Psoas muscle (tissue), 8 donors: Measurements from ENCODE around the gene MICOS13. TPM values are rescaled to one million over a fixed set of nuclear protein-coding genes. Genes with fewer than 3 reads are reported as not detected.

Source experiments
- ATAC-seq, 4 donors: fragments of 200-7000 bp; cut with Tn5 transposase; one replicate each; pipeline ENCODE4 v1.9.1; 2020; ENCODE audit warnings: moderate library complexity in 3 of 4, mild to moderate bottlenecking in 2 of 4
- DNase-seq, 2 donors: peaks; one replicate each; pipeline ENCODE4 v3.0.0-alpha.2; 2020
- H3K27ac ChIP-seq: fragments of 200-600 bp; one replicate; pipeline ENCODE4 v1.8.0; 2022
- H3K27me3 ChIP-seq, 3 donors: fragments of 200-600 bp in 1 of 3; one replicate each; pipeline versions ENCODE4 v1.6.1 to v1.8.0; 2013 to 2022; ENCODE audit warnings: low read length in 2 of 3, mild to moderate bottlenecking in 2 of 3, moderate library complexity in 1 of 3; ENCODE audit not compliant: insufficient read depth in 3 of 3
- H3K36me3 ChIP-seq, 2 donors: fragments of 200-600 bp in 1 of 2; one replicate each; pipeline versions ENCODE4 v1.6.1 to v1.8.0; 2013 to 2022; ENCODE audit warnings: low read depth in 1 of 2, mild to moderate bottlenecking in 1 of 2, moderate library complexity in 1 of 2; ENCODE audit not compliant: insufficient read depth in 1 of 2
- H3K4me1 ChIP-seq: fragments of 200-600 bp; one replicate; pipeline ENCODE4 v1.8.0; 2022
- H3K4me3 ChIP-seq: fragments of 200-600 bp; one replicate; pipeline ENCODE4 v1.8.0; 2022; ENCODE audit warnings: mild to moderate bottlenecking
- H3K9me3 ChIP-seq: fragments of 200-600 bp; one replicate; pipeline ENCODE4 v1.8.0; 2022
- WGBS, 3 donors: extraction: QIAGEN DNeasy Blood & Tissue Kit; methylation state at CpG; one replicate each; pipeline versions ENCODE4 v1.1.6 to v1.1.7; 2013; 5-methylcytosine and 5-hydroxymethylcytosine counted together
- intact Hi-C, 2 donors: fragments of 100-400 bp; cut with DNase I; formaldehyde crosslinking; loops; one replicate each; pipeline versions ENCODE4 v1.11.0 to v1.14.2; 2022
- polyA plus RNA-seq, 3 donors: library from polyadenylated mRNA; stranded (reverse); fragments of 200-250 nt; gene quantifications; one replicate each; pipeline ENCODE4 v1.2.3, GENCODE V29; 2013
- total RNA-seq, 4 donors: library from RNA; stranded (reverse); fragmentation: NEBNext Ultra II Directional in 2 of 4; extraction: Animal tissue kit (Norgen Biotek cat#: 25700) in 2 of 4; gene quantifications; one replicate each; pipeline versions ENCODE4 v1.2.1 to v1.2.4, GENCODE V29; 2021 to 2023
- TF ChIP-seq, protein P1 (sequence below): fragments of 200-600 bp; IDR thresholded peaks from one replicate; pipeline ENCODE4 v1.8.0; 2022; ENCODE audit warnings: antibody characterized with exemption
- donor health status: healthy with polysubstance abuse.
- donor health status: DM: no; HTN: no; CAD: no; lungs with moderate emphysema.
- donor health status: Bipolar disorder and iron deficiency.
- donor health status: healthy.
- donor health status: DM: yes; HTN: yes; CAD: no.
- donor health status: DM: no; HTN: no; CAD: no.
- donor health status: DM: no; HTN: no; CAD: no.
- donor health status: DM: yes; HTN: yes; CAD: no.

MICOS13 gene
- total and polyA plus RNA-seq, 7 donors, result 103 to 245 (median 133) TPM

DNA sequence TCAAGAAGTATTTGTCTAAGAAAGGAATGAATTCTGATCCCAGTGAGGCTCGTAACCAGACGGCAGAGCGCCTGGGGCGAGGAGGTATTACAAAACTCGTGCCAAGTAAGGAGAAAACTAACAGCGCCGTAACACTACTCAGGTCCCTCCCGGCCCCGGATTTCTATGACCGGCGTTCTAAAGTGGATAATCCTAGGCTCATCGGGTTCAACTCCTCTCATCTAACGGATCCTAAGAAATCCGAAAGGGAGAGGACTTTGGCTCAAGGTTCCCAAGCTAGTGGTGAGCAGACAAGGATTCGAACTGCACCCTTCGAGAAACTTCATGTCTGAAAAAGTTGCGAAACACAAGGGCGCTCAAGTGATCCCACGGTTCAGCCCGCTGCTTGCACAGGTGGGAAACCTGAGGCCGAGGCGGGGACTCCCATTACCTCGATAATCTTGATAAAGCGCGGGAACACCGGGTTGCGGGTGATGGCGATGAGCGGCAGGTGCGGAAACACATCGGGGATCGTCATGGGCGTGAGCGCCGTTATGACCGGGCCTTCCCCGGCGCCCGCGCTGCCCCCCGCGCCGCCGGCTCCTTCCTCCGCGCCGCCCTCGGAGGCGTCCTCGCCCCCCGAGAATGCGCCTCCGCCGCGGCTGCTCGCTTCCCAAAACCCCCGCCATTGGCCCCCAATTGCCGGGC lies 39.1 kb upstream of the MICOS13 start:
- TF ChIP-seq, protein P1, sequence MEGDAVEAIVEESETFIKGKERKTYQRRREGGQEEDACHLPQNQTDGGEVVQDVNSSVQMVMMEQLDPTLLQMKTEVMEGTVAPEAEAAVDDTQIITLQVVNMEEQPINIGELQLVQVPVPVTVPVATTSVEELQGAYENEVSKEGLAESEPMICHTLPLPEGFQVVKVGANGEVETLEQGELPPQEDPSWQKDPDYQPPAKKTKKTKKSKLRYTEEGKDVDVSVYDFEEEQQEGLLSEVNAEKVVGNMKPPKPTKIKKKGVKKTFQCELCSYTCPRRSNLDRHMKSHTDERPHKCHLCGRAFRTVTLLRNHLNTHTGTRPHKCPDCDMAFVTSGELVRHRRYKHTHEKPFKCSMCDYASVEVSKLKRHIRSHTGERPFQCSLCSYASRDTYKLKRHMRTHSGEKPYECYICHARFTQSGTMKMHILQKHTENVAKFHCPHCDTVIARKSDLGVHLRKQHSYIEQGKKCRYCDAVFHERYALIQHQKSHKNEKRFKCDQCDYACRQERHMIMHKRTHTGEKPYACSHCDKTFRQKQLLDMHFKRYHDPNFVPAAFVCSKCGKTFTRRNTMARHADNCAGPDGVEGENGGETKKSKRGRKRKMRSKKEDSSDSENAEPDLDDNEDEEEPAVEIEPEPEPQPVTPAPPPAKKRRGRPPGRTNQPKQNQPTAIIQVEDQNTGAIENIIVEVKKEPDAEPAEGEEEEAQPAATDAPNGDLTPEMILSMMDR, result no peak
- intact Hi-C loops, result loop anchor here in 1 of 2 donors (2.0 to 5.0 kb wide), 2 partner anchors 29 to 97 kb away; partner anchors contain the start of genes RPL36, SAFB and SAFB2
- ATAC-seq (peak in 1 of 4 donors; percentile 0), DNase-seq (no peak)
- Histone ChIP-seq H3K4me1 (peaks cover 20% of the 10 kb centered on the region), H3K9me3 (no peaks in the 10 kb centered on the region), H3K27ac (peak overlapping the region; percentile 99), H3K4me3 (peak overlapping the region; percentile 95), H3K36me3 (peaks cover 0 to 9% of the 10 kb centered on the region in 2 donors), H3K27me3 (no peaks in the 10 kb centered on the region)
- WGBS, 3 donors, result 0 to 1% (median 1%) methylated on average over 47 to 58 of the region's 58 CpGs

DNA sequence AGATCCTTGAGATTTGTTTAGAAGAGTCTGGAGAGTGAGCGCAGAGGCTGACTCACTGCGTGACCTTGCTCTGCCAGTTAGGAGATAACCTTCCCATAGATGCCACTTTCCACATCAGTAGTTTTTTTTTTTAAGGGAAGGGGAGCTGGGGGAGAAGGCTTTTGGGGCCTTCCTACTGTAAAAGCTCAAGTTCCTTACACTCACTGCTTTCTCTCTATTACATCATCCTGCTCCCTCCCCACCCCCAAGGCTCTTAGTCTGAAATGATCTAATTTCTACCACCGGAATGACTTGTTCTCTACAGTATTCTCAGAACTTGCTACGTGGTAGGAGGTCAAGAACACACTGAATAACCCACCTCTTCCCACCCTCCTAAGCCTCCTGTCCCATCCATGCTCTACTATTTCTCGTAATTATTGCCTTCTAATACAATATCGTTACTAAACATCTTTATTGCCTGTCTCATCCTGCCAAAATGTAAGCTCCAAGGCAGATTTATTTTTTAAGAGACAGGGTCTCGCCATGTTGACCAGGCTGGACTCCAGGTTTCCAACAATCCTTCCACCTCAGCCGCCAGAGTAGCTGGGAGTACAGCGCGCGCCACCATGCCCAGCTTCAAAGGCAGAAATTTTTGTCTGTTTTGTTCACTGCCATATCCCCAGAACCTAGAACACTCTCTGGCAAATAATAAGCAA lies 38.4 kb upstream of the MICOS13 start:
- ATAC-seq, result no peak
- H3K36me3 ChIP-seq, result peaks cover 0 to 12% of the 10 kb centered on the region in 2 donors
- no peaks in the 10 kb centered on the region for H3K9me3 ChIP-seq
- TF ChIP-seq, protein P1, result no peak
- no peak for DNase-seq
- H3K4me1 ChIP-seq, result peaks cover 20% of the 10 kb centered on the region
- H3K27ac ChIP-seq, result peak overlapping the region; percentile 99
- 29 to 31% (median 31%) methylated on average over 11 of the region's 11 CpGs for WGBS, 3 donors
- intact Hi-C loops, result loop anchor here in 1 of 2 donors (2.0 to 5.0 kb wide), 2 partner anchors 28 to 96 kb away; partner anchors contain the start of genes RPL36, SAFB and SAFB2
- H3K27me3 ChIP-seq, result no peaks in the 10 kb centered on the region
- peak overlapping the region; percentile 95 for H3K4me3 ChIP-seq

DNA sequence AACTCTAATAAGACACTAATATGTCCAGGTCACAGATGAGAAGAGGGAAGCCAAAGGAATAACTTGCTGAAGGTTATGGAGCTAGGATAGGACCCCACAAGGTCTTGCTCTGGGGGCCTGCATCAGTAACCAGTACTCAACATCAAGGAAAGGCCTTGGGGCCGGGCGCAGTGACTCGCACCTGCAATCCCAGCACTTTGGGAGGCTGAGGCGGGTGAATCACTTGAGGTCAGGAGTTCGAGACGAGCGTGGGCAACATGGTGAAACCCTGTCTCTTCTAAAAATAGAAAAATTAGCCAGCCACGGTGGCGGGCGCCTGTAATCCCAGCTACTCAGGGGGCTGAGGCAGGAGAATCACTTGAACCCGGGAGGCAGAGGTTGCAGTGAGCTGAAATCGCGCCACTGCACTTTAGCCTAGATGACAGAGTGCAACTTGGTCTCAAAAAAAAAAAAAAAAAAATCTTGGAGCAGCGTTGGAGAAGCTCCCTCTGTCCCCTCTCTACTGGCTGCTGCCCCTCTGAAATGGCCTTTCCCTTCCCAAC lies 37.8 kb upstream of the MICOS13 start:
- intact Hi-C loops, result loop anchor here in 1 of 2 donors (2.0 to 5.0 kb wide), 2 partner anchors 27 to 96 kb away; partner anchors contain the start of genes RPL36, SAFB and SAFB2
- Histone ChIP-seq H3K27me3 (no peaks in the 10 kb centered on the region), H3K4me3 (peak overlapping the region; percentile 95), H3K36me3 (peaks cover 3 to 18% of the 10 kb centered on the region in 2 donors), H3K9me3 (no peaks in the 10 kb centered on the region), H3K27ac (peak overlapping the region; percentile 99), H3K4me1 (peaks cover 20% of the 10 kb centered on the region)
- TF ChIP-seq, protein P1, result no peak
- 50 to 62% (median 56%) methylated on average over 14 of the region's 14 CpGs for WGBS, 3 donors
- ATAC-seq, result no peak
- no peak for DNase-seq

DNA sequence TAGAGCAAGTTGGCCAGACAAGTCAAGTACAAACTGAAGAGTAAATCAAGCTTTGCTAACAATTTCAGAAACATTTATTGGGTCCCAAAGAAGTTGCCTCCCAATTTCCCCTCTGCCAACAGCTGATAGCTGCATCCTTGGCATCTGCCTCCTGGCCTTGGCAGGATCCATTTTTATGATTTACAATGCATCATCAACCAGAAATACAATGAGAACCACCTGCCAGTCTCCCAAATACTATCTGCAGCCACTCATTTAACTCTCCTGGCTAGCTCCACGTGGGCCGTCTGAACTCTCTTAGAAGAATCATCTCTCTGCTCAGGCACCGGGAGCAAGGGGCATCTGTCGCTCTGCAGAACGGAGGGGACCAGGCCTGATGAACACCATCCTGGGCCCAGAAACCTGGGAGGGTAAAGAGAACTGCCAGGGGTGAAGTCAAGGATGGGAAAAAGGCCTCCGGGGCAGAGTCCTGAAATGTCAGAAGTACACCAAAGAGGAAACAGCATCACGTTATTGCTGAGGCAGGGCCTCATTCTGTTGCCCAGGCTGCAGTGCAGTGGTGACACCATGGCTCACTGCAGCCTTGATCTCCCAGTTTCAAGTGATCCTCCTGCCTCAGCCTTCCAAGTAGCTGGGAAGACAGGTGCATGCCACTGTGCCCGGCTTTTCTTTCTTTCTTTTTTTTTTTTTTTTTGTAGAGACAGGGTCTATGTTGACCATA lies 37.1 kb upstream of the MICOS13 start:
- DNase-seq, result no peak
- no peak overlapping the region for H3K4me3 ChIP-seq
- no peaks in the 10 kb centered on the region for H3K9me3 ChIP-seq
- no peaks in the 10 kb centered on the region for H3K27me3 ChIP-seq
- peaks cover 4 to 25% of the 10 kb centered on the region in 2 donors for H3K36me3 ChIP-seq
- TF ChIP-seq, protein P1, result no peak
- peak overlapping the region; percentile 99 for H3K27ac ChIP-seq
- ATAC-seq, result no peak
- 65 to 69% (median 65%) methylated on average over 8 of the region's 8 CpGs for WGBS, 3 donors
- peaks cover 20% of the 10 kb centered on the region for H3K4me1 ChIP-seq
- intact Hi-C loops, result loop anchor here in 1 of 2 donors (5.0 kb wide), 1 partner anchor 95 kb away; the partner anchor contains the start of genes SAFB and SAFB2
